CD4-positive, alpha-beta T cell treated with Interleukin-6 for 4 hours (primary cell): Measurements from ENCODE around the gene TASP1.
"Not testable (repeated sequence)": the region's sequence is repeated elsewhere in the genome, so short reads cannot be mapped to it uniquely, and the experiment has no call there.

Experiments used
- DNase-seq: peaks from one replicate; pipeline ENCODE4 v3.0.0-alpha.2; 2020; ENCODE audit warnings: mixed read lengths

Gene TASP1

GRCh38 chr20:13384132-13384531 is 254.6 kb downstream of the TASP1 start:
- DNase-seq: no peak

GRCh38 chr20:13382786-13383185 is 255.9 kb downstream of the TASP1 start:
- DNase-seq: no peak

- not testable (repeated sequence) for DNase-seq
Measured at GRCh38 chr20:13380497-13381229, 258.1 kb downstream of the TASP1 start.

GRCh38 chr20:13373400-13373799 is 265.3 kb downstream of the TASP1 start:
- no peak for DNase-seq

GRCh38 chr20:13364278-13365170 is 274.2 kb downstream of the TASP1 start:
- DNase-seq: no peak

GRCh38 chr20:13363473-13363872 is 275.3 kb downstream of the TASP1 start:
- DNase-seq: no peak

GRCh38 chr20:13362165-13362564 is 276.6 kb downstream of the TASP1 start:
- not testable (repeated sequence) for DNase-seq

- DNase-seq: not testable (repeated sequence)
Measured at GRCh38 chr20:13358936-13359335, 279.8 kb downstream of the TASP1 start.

GRCh38 chr20:13357782-13358181 is 280.9 kb downstream of the TASP1 start:
- DNase-seq: not testable (repeated sequence)

- no peak for DNase-seq
Measured at GRCh38 chr20:13356591-13356990, 282.1 kb downstream of the TASP1 start.

- DNase-seq: no peak
Measured at GRCh38 chr20:13355941-13356486, 282.7 kb downstream of the TASP1 start.

- no peak for DNase-seq
Measured at GRCh38 chr20:13355411-13355810, 283.3 kb downstream of the TASP1 start.

GRCh38 chr20:13353261-13353945 is 285.3 kb downstream of the TASP1 start:
- no peak for DNase-seq

GRCh38 chr20:13349235-13349604 is 289.5 kb downstream of the TASP1 start:
- DNase-seq: no peak

GRCh38 chr20:13348311-13349234 is 290.2 kb downstream of the TASP1 start:
- DNase-seq: no peak

- no peak for DNase-seq
Measured at GRCh38 chr20:13344671-13345070, 294.1 kb downstream of the TASP1 start.

GRCh38 chr20:13342469-13343242 is 296.1 kb downstream of the TASP1 start:
- no peak for DNase-seq

- DNase-seq: no peak
Measured at GRCh38 chr20:13341737-13342393, 296.9 kb downstream of the TASP1 start.

GRCh38 chr20:13340088-13340487 is 298.6 kb downstream of the TASP1 start:
- DNase-seq: no peak
